PFSK-1 (cell line): ENCODE data around the gene NDUFS1.

Source experiments
- FOXP2 ChIP-seq: optimal IDR thresholded peaks from 2 replicates; pipeline ENCODE3; 2011; ENCODE audit warnings: borderline replicate concordance, control low read depth, inconsistent platforms; ENCODE audit not compliant: insufficient read depth; ENCODE audit errors: extremely low read length, extremely low read depth
- POLR2AphosphoS5 ChIP-seq: IDR thresholded peaks from 2 replicates; pipeline ENCODE4 v1.6.1; 2012; ENCODE audit warnings: low read depth, mild to moderate bottlenecking, control low read depth, low read length, moderate library complexity
- REST ChIP-seq, 2 experiments: IDR thresholded peaks; 2 replicates each; pipeline versions ENCODE4 v1.6.1 to v1.8.0; 2011 to 2012; ENCODE audit warnings: low read depth in 2 of 2, low read length in 2 of 2, control low read depth in 1 of 2, inconsistent platforms in 1 of 2, mild to moderate bottlenecking in 1 of 2, moderate library complexity in 1 of 2; ENCODE audit not compliant: insufficient read depth in 1 of 2
- SIN3A ChIP-seq: IDR thresholded peaks from 2 replicates; pipeline ENCODE4 v1.6.1; 2012; ENCODE audit warnings: mild to moderate bottlenecking, low read length, moderate library complexity, borderline replicate concordance; ENCODE audit not compliant: insufficient read depth
- TAF1 ChIP-seq: IDR thresholded peaks from 2 replicates; pipeline ENCODE4 v1.6.1; 2012; ENCODE audit warnings: low read length, control low read depth, borderline replicate concordance; ENCODE audit not compliant: insufficient read depth

NDUFS1 gene

GRCh38 chr2:206108713-206109112 lies 50.5 kb downstream of the NDUFS1 start:
- TF ChIP-seq FOXP2 (no peak), TAF1 (no peak), SIN3A (no peak), REST (IDR thresholded peaks at IDR 0.05; ENCODE audit: insufficient read depth in 1 of 2, low read depth in 2 of 2, low read length in 2 of 2) (no peak), POLR2AphosphoS5 (no peak)

- TF ChIP-seq REST (IDR thresholded peaks at IDR 0.05; ENCODE audit: insufficient read depth in 1 of 2, low read depth in 2 of 2, low read length in 2 of 2) (no peak), POLR2AphosphoS5 (no peak), SIN3A (no peak), FOXP2 (no peak), TAF1 (no peak)
Observed at GRCh38 chr2:206105541-206105940, 53.7 kb downstream of the NDUFS1 start.

GRCh38 chr2:206105038-206105437 lies 54.2 kb downstream of the NDUFS1 start:
- TF ChIP-seq FOXP2, result no peak
- no peak for TF ChIP-seq SIN3A
- no peak for TF ChIP-seq TAF1
- no peak for TF ChIP-seq POLR2AphosphoS5
- no peak for TF ChIP-seq REST (IDR thresholded peaks at IDR 0.05; ENCODE audit: insufficient read depth in 1 of 2, low read depth in 2 of 2, low read length in 2 of 2)

GRCh38 chr2:206098471-206098870 lies 60.8 kb downstream of the NDUFS1 start:
- TF ChIP-seq FOXP2, result no peak

- TF ChIP-seq SIN3A, result no peak
- no peak for TF ChIP-seq REST (IDR thresholded peaks at IDR 0.05; ENCODE audit: insufficient read depth in 1 of 2, low read depth in 2 of 2, low read length in 2 of 2)
- no peak for TF ChIP-seq POLR2AphosphoS5
- TF ChIP-seq FOXP2, result no peak
- no peak for TF ChIP-seq TAF1
Observed at GRCh38 chr2:206096876-206097275, 62.4 kb downstream of the NDUFS1 start.
